H1 (cell line): ENCODE results near the gene PCDH9.

Source experiments
- GABPA ChIP-seq: IDR thresholded peaks from 2 replicates; pipeline ENCODE4 v1.6.1; 2011; ENCODE audit warnings: mild to moderate bottlenecking, low read length, moderate library complexity, borderline replicate concordance; ENCODE audit not compliant: insufficient read depth
- POLR2A ChIP-seq, 2 experiments: IDR thresholded peaks; 1 replicate in 1 of 2; 2 replicates in 1 of 2; pipeline ENCODE4 v1.6.1; 2011; ENCODE audit warnings: low read depth in 2 of 2, low read length in 2 of 2, mild to moderate bottlenecking in 2 of 2; ENCODE audit errors: control extremely low read depth in 1 of 2
- RAD21 ChIP-seq, 2 experiments: IDR thresholded peaks in 1 of 2; conservative IDR thresholded peaks in 1 of 2; 2 replicates each; pipeline ENCODE4 v1.6.1; 2011; ENCODE audit warnings: low read depth in 2 of 2, low read length in 2 of 2, improper control_type of control experiment in 1 of 2, inconsistent platforms in 1 of 2, mild to moderate bottlenecking in 1 of 2, moderate library complexity in 1 of 2
- TAF1 ChIP-seq: IDR thresholded peaks from 2 replicates; pipeline ENCODE4 v1.6.1; 2011; ENCODE audit warnings: mild to moderate bottlenecking, low read depth, low read length
- YY1 ChIP-seq: IDR thresholded peaks from 2 replicates; pipeline ENCODE4 v1.6.1; 2011; ENCODE audit warnings: low read depth, mild to moderate bottlenecking, low read length

GRCh38 chr13:66446413-66446812, 783.7 kb downstream of the PCDH9 start:
- no peak for TF ChIP-seq TAF1
- no peak for TF ChIP-seq RAD21 (IDR thresholded peaks at IDR 0.05 in 1 of 2, conservative IDR thresholded peaks at IDR 0.05 in 1 of 2; ENCODE audit: low read depth in 2 of 2, low read length in 2 of 2)
- no peak for TF ChIP-seq POLR2A (IDR thresholded peaks at IDR 0.05; ENCODE audit: control extremely low read depth in 1 of 2, low read depth in 2 of 2, low read length in 2 of 2)
- no peak for TF ChIP-seq YY1
- TF ChIP-seq GABPA, result no peak
